HepG2 (cell line): ENCODE measurements around the gene GFER. TPM values are rescaled to one million over a fixed set of nuclear protein-coding genes. Genes with fewer than 3 reads are reported as not detected.

ENCODE experiments used
- ARID3A ChIP-seq: IDR thresholded peaks from 2 replicates; pipeline ENCODE4 v1.6.1; 2012; ENCODE audit warnings: low read depth, low read length, improper control_type of control experiment
- ATF4 ChIP-seq, 2 experiments: fragments of 450-650 bp in 1 of 2; sonication (generic) in 1 of 2; formaldehyde crosslinking; IDR thresholded peaks; 2 replicates each; pipeline versions ENCODE4 v1.5.0 to v1.8.0; 2020 to 2022; ENCODE audit warnings: mild to moderate bottlenecking in 1 of 2, missing genetic modification reagents in 1 of 2
- CEBPG ChIP-seq: IDR thresholded peaks from 2 replicates; pipeline ENCODE4 v1.6.1; 2016
- IKZF5 ChIP-seq: IDR thresholded peaks from 2 replicates; pipeline ENCODE4 v1.6.1; 2018; ENCODE audit warnings: missing genetic modification reagents, mild to moderate bottlenecking, missing compliant biosample characterization
- NCOA5 ChIP-seq: sonication (generic); formaldehyde crosslinking; IDR thresholded peaks from 2 replicates; pipeline ENCODE4 v1.4.0; 2020; ENCODE audit warnings: missing genetic modification reagents
- PBX2 ChIP-seq: IDR thresholded peaks from 2 replicates; pipeline ENCODE4 v1.6.1; 2016; ENCODE audit warnings: control low read depth
- SNAPC4 ChIP-seq: sonication (generic); formaldehyde crosslinking; IDR thresholded peaks from 2 replicates; pipeline ENCODE4 v1.4.0; 2020; ENCODE audit warnings: mild to moderate bottlenecking, missing genetic modification reagents
- SYNCRIP ChIP-seq: fragments of 200-400 bp; formaldehyde crosslinking; IDR thresholded peaks from 2 replicates; pipeline ENCODE4 v1.6.1; 2018; ENCODE audit warnings: mild to moderate bottlenecking, low read depth, low read length; ENCODE audit not compliant: insufficient read depth
- ZBTB3 ChIP-seq: sonication (generic); formaldehyde crosslinking; IDR thresholded peaks from 2 replicates; pipeline ENCODE4 v1.4.0; 2020; ENCODE audit warnings: low read depth, mild to moderate bottlenecking, moderate library complexity, missing genetic modification reagents, borderline replicate concordance
- ZNF256 ChIP-seq: sonication (generic); formaldehyde crosslinking; conservative IDR thresholded peaks from 2 replicates; pipeline ENCODE4 v1.4.0; 2020; ENCODE audit warnings: missing genetic modification reagents
- ZNF280B ChIP-seq: sonication (generic); formaldehyde crosslinking; IDR thresholded peaks from 2 replicates; pipeline ENCODE4 v1.5.0; 2020; ENCODE audit warnings: missing genetic modification reagents, mild to moderate bottlenecking, borderline replicate concordance
- ZNF280D ChIP-seq: sonication (generic); formaldehyde crosslinking; IDR thresholded peaks from 2 replicates; pipeline ENCODE4 v1.5.1; 2020; ENCODE audit warnings: mild to moderate bottlenecking, missing genetic modification reagents
- polyA plus RNA-seq, 8 experiments: library from polyadenylated mRNA; depleted of rRNA in 3 of 8; stranded (reverse) in 7 of 8; unstranded in 1 of 8; fragments of >200 nt; fragmentation: Illumina TruSeq in 4 of 8; extraction: Trizol in 4 of 8; gene quantifications; 2 replicates each; pipeline versions ENCODE4 v1.2.1 to v1.2.3, GENCODE V29; 2011 to 2016; ENCODE audit warnings: low read depth in 4 of 8, missing spikeins in 1 of 8, mixed read lengths in 1 of 8; ENCODE audit not compliant: insufficient read depth in 1 of 8
- total RNA-seq, 5 experiments: library from RNA; depleted of rRNA; stranded (reverse); fragments of >200 nt; fragmentation: Illumina TruSeq; extraction: Trizol; gene quantifications; 2 replicates each; pipeline ENCODE4 v1.2.3, GENCODE V29; 2016; ENCODE audit warnings: low read depth in 1 of 5

Gene GFER
- total and polyA plus RNA-seq, 2 of the 13 experiments (the other 11 are each of a cell fraction or from before 2014, with no cell fraction given) = 28.6 to 71.7 TPM

GRCh38 chr16:1993731-1994131 lies 9.7 kb downstream of the GFER start (continued):
- no peak for TF ChIP-seq ZNF280D
- TF ChIP-seq ATF4 (CRISPR knock-in tag; IDR thresholded peaks at IDR 0.05) = peak in 1 of 2 experiments; percentile 91; a peak in 2 of 4 replicates
- no peak for TF ChIP-seq SNAPC4 (CRISPR knock-in tag)
- TF ChIP-seq ZNF256 (CRISPR knock-in tag) = no peak
- TF ChIP-seq SYNCRIP = no peak
- no peak for TF ChIP-seq ZBTB3 (CRISPR knock-in tag)
- TF ChIP-seq CEBPG (CRISPR knock-in tag) = peak; percentile 89
- TF ChIP-seq ZNF280B (CRISPR knock-in tag) = no peak
- TF ChIP-seq IKZF5 (CRISPR knock-in tag) = no peak
- TF ChIP-seq PBX2 (CRISPR knock-in tag) = peak; percentile 61
- TF ChIP-seq NCOA5 (CRISPR knock-in tag) = no peak
- TF ChIP-seq ARID3A = peak; percentile 56; the same call in 1 of the 2 replicates
